Endothelial cell of umbilical vein (primary cell): ENCODE data around the gene PAXX. TPM values are rescaled to one million over a fixed set of nuclear protein-coding genes. Genes with fewer than 3 reads are reported as not detected.

Source experiments
- BruUV-seq: library from RNA; stranded (reverse); fragments of 400-500 nt; replicated peaks from 2 replicates; lab custom pipeline; 2021; lab: Mats Ljungman, UMichigan
- CTCF ChIA-PET: fragments of 300-600, 350-600 bp; sonication (Branson Sonifier 250); formaldehyde crosslinking; loops from one replicate; lab custom pipeline; 2021; ENCODE audit warnings: antibody characterized with exemption, inconsistent platforms; lab: Charles Lee
- POLR2A ChIA-PET: fragments of 300-600, 350-600 bp; sonication (Branson Sonifier 250); formaldehyde crosslinking; loops from one replicate; lab custom pipeline; 2021; ENCODE audit warnings: antibody characterized with exemption, inconsistent platforms; lab: Charles Lee
- DNase-seq: peaks from one replicate; pipeline ENCODE4 v3.0.0-alpha.2; 2011; ENCODE audit warnings: low read depth, low spot score
- FAIRE-seq: peaks from 2 replicates; lab custom pipeline; 2011; peaks lifted over from hg19 to GRCh38; lab: Jason Lieb, UNC
- H2AFZ ChIP-seq: 2 replicates; pipeline ENCODE4 v1.6.0; 2012; ENCODE audit warnings: low read depth, low read length, control low read depth, inconsistent platforms
- H3K27ac ChIP-seq: 2 replicates; pipeline ENCODE4 v1.5.1; 2011; ENCODE audit warnings: low read depth, mild to moderate bottlenecking, control low read depth, low read length, moderate library complexity; ENCODE audit not compliant: insufficient read depth
- H3K27me3 ChIP-seq, 2 experiments: 2 replicates each; pipeline versions ENCODE4 v1.6.0 to v1.6.1; 2011; ENCODE audit warnings: low read length in 2 of 2, mixed read lengths in 1 of 2; ENCODE audit not compliant: control insufficient read depth in 2 of 2, insufficient read depth in 2 of 2
- H3K36me3 ChIP-seq, 2 experiments: 2 replicates in 1 of 2; 3 replicates in 1 of 2; pipeline ENCODE4 v1.5.1; 2011; ENCODE audit warnings: low read length in 2 of 2, mild to moderate bottlenecking in 1 of 2, moderate library complexity in 1 of 2; ENCODE audit not compliant: control insufficient read depth in 2 of 2, insufficient read depth in 2 of 2; ENCODE audit errors: extremely low read depth in 1 of 2
- H3K4me1 ChIP-seq: 3 replicates; pipeline ENCODE4 v1.5.1; 2011; ENCODE audit warnings: mild to moderate bottlenecking, low read length; ENCODE audit not compliant: control insufficient read depth, insufficient read depth; ENCODE audit errors: extremely low read depth
- H3K4me2 ChIP-seq: 2 replicates; pipeline ENCODE4 v1.6.1; 2011; ENCODE audit warnings: low read length, control low read depth, mixed read lengths; ENCODE audit not compliant: insufficient read depth
- H3K4me3 ChIP-seq, 3 experiments: fragments of 200-600 bp in 1 of 3; sonication (generic), shearing (Covaris generic) in 1 of 3; replicated peaks in 1 of 3; 2 replicates each; pipeline ENCODE4 v1.5.1; 2011 to 2016; ENCODE audit warnings: control low read depth in 3 of 3, low read length in 3 of 3, mild to moderate bottlenecking in 2 of 3, inconsistent platforms in 1 of 3, low read depth in 1 of 3, moderate library complexity in 1 of 3; ENCODE audit not compliant: insufficient read depth in 1 of 3
- H3K79me2 ChIP-seq: 2 replicates; pipeline ENCODE4 v1.6.0; 2012; ENCODE audit warnings: low read length, inconsistent platforms; ENCODE audit not compliant: control insufficient read depth, insufficient read depth
- H3K9ac ChIP-seq: replicated peaks from 2 replicates; pipeline ENCODE3; 2011; ENCODE audit warnings: low read length, control low read depth; ENCODE audit not compliant: insufficient read depth; ENCODE audit errors: extremely low read depth
- H3K9me1 ChIP-seq: replicated peaks from 3 replicates; pipeline ENCODE4 v1.6.0; 2011; ENCODE audit warnings: mild to moderate bottlenecking, low read length; ENCODE audit not compliant: control insufficient read depth, insufficient read depth; ENCODE audit errors: extremely low read depth
- H3K9me3 ChIP-seq: replicated peaks from 2 replicates; pipeline ENCODE4 v1.5.1; 2012; ENCODE audit warnings: low read length, inconsistent platforms; ENCODE audit not compliant: control insufficient read depth, insufficient read depth
- H4K20me1 ChIP-seq: replicated peaks from 2 replicates; pipeline ENCODE3; 2011; ENCODE audit warnings: mild to moderate bottlenecking, low read length; ENCODE audit not compliant: control insufficient read depth, insufficient read depth; ENCODE audit errors: extremely low read depth
- CTCF ChIP-seq, 2 donors: IDR thresholded peaks; 1 replicate in 1 of 2; 2 replicates in 1 of 2; pipeline ENCODE4 v1.5.1; 2011; ENCODE audit warnings: low read length in 2 of 2, mild to moderate bottlenecking in 2 of 2, moderate library complexity in 2 of 2, control low read depth in 1 of 2, inconsistent platforms in 1 of 2, low read depth in 1 of 2; ENCODE audit not compliant: insufficient read depth in 1 of 2; ENCODE audit errors: extremely low read depth in 1 of 2
- EZH2 ChIP-seq: IDR thresholded peaks from 2 replicates; pipeline ENCODE4 v1.6.1; 2012; ENCODE audit warnings: borderline replicate concordance, low read depth, mild to moderate bottlenecking, moderate library complexity, low read length, inconsistent platforms; ENCODE audit not compliant: severe bottlenecking
- FOS ChIP-seq: IDR thresholded peaks from 2 replicates; pipeline ENCODE4 v1.6.1; 2011; ENCODE audit warnings: mild to moderate bottlenecking, low read length, moderate library complexity, borderline replicate concordance; ENCODE audit not compliant: insufficient read depth
- GATA2 ChIP-seq: IDR thresholded peaks from 2 replicates; pipeline ENCODE4 v1.7.0; 2011; ENCODE audit warnings: low read depth, mild to moderate bottlenecking, moderate library complexity, mixed read lengths, low read length; ENCODE audit not compliant: insufficient read length, insufficient read depth
- MAX ChIP-seq: IDR thresholded peaks from 2 replicates; pipeline ENCODE4 v1.6.1; 2011; ENCODE audit not compliant: insufficient read depth, insufficient read length
- MYC ChIP-seq: IDR thresholded peaks from one replicate; pipeline ENCODE4 v1.6.1; 2011; ENCODE audit warnings: mild to moderate bottlenecking, low read depth, low read length
- POLR2A ChIP-seq: IDR thresholded peaks from 2 replicates; pipeline ENCODE4 v1.6.1; 2012; ENCODE audit warnings: low read depth, mild to moderate bottlenecking, control low read depth, low read length
- POLR2AphosphoS5 ChIP-seq: IDR thresholded peaks from 2 replicates; pipeline ENCODE4 v1.6.1; 2012; ENCODE audit warnings: low read depth, mild to moderate bottlenecking, control low read depth, low read length, moderate library complexity; ENCODE audit not compliant: insufficient read depth
- dilution Hi-C: fragments of 300-500 bp; cut with MboI; formaldehyde crosslinking; loops from one replicate; pipeline ENCODE4 v1.15.0; 2019; ENCODE audit warnings: low sequenced_read_pairs; ENCODE audit not compliant: extremely low pct_ligation_motif_present
- intact Hi-C: fragments of 100-400 bp; cut with micrococcal nuclease; formaldehyde crosslinking; loops from one replicate; pipeline ENCODE4 v1.10.0; 2022
- polyA plus RNA-seq, 4 experiments: library from polyadenylated mRNA; depleted of rRNA in 3 of 4; stranded (reverse) in 3 of 4; unstranded in 1 of 4; fragments of >200 nt; gene quantifications; 2 replicates each; pipeline versions ENCODE4 v1.2.1 to v1.2.3, GENCODE V29; 2011 to 2012; ENCODE audit warnings: missing spikeins in 1 of 4
- total RNA-seq: library from RNA; stranded (reverse); gene quantifications from 2 replicates; pipeline ENCODE4 v1.2.3, GENCODE V29; 2021

Gene PAXX
- total and polyA plus RNA-seq, 2 donors (not counting 3 experiments of a cell fraction or from before 2014, with no cell fraction given): 34.0 to 35.0 TPM

- H3K27ac ChIP-seq: no peak overlapping the region
- no peak overlapping the region for H3K9ac ChIP-seq
- H3K4me2 ChIP-seq: no peak overlapping the region
- FAIRE-seq: no peak
- dilution Hi-C loops (no loop called here), intact Hi-C loops (no loop called here)
- H3K4me1 ChIP-seq: no peaks in the 10 kb centered on the region
- no peaks in the 10 kb centered on the region for H3K9me1 ChIP-seq
- CTCF ChIA-PET: no interaction called here
- H3K36me3 ChIP-seq: no peaks in the 10 kb centered on the region
- no peak for TF ChIP-seq POLR2AphosphoS5
- TF ChIP-seq EZH2: no peak
- TF ChIP-seq MYC: no peak
- TF ChIP-seq MAX: no peak
- TF ChIP-seq CTCF (IDR thresholded peaks at IDR 0.05; ENCODE audit: extremely low read depth in 1 of 2, insufficient read depth in 1 of 2, low read depth in 1 of 2, low read length in 2 of 2): no peak
- no peak for TF ChIP-seq GATA2
- no peak for TF ChIP-seq POLR2A
- no peak for TF ChIP-seq FOS
- no TSS peak for BruUV-seq
- H3K9me3 ChIP-seq: no peaks in the 10 kb centered on the region
- no peaks in the 10 kb centered on the region for H4K20me1 ChIP-seq
- POLR2A ChIA-PET: no interaction called here
- no peak for DNase-seq
- H3K27me3 ChIP-seq: no peaks in the 10 kb centered on the region
- no peak overlapping the region for H3K4me3 ChIP-seq
- no peak overlapping the region for H2AFZ ChIP-seq
- H3K79me2 ChIP-seq: no peaks in the 10 kb centered on the region
Observed at GRCh38 chr9:136957901-136958300, 34.3 kb upstream of the PAXX start.
